ENCODE results near the gene ZSWIM9. TPM values are rescaled to one million over a fixed set of nuclear protein-coding genes. Genes with fewer than 3 reads are reported as not detected.

ZSWIM9 gene
- total and polyA plus RNA-seq, 8 donors = 1.3 to 28.0 (median 3.8) TPM

DNA sequence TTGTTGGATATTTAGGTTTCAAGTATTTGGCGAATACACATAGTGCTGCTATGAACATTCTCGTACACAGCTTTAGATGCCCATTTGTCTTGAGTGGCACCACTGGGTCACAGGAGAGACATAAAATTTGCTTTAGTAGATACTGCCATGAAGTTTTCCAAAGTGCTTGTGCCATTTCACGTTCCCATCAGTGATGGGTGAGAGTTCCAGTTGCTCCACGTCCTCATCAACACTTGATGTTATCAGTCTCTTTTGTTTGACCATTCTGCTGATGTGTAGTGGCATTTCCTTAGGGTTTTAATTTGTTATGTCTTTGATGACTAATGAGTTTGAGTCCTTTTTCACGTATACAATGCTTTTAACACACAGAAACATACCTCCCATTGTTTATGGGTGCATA, 11.0 kb downstream of the ZSWIM9 start:
- H3K9me3 ChIP-seq = peaks cover 0 to 16% (median 8%) of the 10 kb centered on the region in 4 donors
- H3K4me3 ChIP-seq = no peak overlapping the region
- intact Hi-C loops (cut with DNase I; ENCODE audit: low total_unique reads) = no loop called here
- no peak for DNase-seq
- TF ChIP-seq CTCF (IDR thresholded peaks at IDR 0.05) (no peak), POLR2A (IDR thresholded peaks at IDR 0.05) (no peak), POLR2AphosphoS5 (IDR thresholded peaks at IDR 0.05) (no peak), EP300 (IDR thresholded peaks at IDR 0.05) (no peak)
- 90 to 97% (median 95%) methylated on average over 5 of the region's 5 CpGs for WGBS, 5 donors
- H3K27me3 ChIP-seq = no peaks in the 10 kb centered on the region
- peaks cover 0 to 40% (median 21%) of the 10 kb centered on the region in 4 donors for H3K36me3 ChIP-seq
- H3K27ac ChIP-seq = no peak overlapping the region
- no peaks in the 10 kb centered on the region for H3K4me1 ChIP-seq

- Histone ChIP-seq H3K4me1 (no peaks in the 10 kb centered on the region), H3K27me3 (no peaks in the 10 kb centered on the region), H3K9me3 (peaks cover 0 to 16% (median 8%) of the 10 kb centered on the region in 4 donors), H3K4me3 (no peak overlapping the region), H3K27ac (no peak overlapping the region), H3K36me3 (peaks cover 0 to 40% (median 22%) of the 10 kb centered on the region in 4 donors)
- TF ChIP-seq EP300 (IDR thresholded peaks at IDR 0.05) (no peak), POLR2A (IDR thresholded peaks at IDR 0.05) (no peak), CTCF (IDR thresholded peaks at IDR 0.05) (no peak), POLR2AphosphoS5 (IDR thresholded peaks at IDR 0.05) (no peak)
- intact Hi-C loops (cut with DNase I; ENCODE audit: low total_unique reads) = no loop called here
- DNase-seq = no peak
- WGBS, 5 donors = 90 to 97% (median 95%) methylated on average over 20 to 38 of the region's 38 CpGs
These were observed 12.0 kb downstream of the ZSWIM9 start for GRCh38 chr19:48182434-48182833.

- H3K9me3 ChIP-seq = peaks cover 0 to 16% (median 8%) of the 10 kb centered on the region in 4 donors
- no peak overlapping the region for H3K27ac ChIP-seq
- H3K4me1 ChIP-seq = no peaks in the 10 kb centered on the region
- 90 to 96% (median 95%) methylated on average over 9 of the region's 9 CpGs for WGBS, 5 donors
- TF ChIP-seq POLR2AphosphoS5 (IDR thresholded peaks at IDR 0.05) = no peak
- no peak for TF ChIP-seq CTCF (IDR thresholded peaks at IDR 0.05)
- TF ChIP-seq EP300 (IDR thresholded peaks at IDR 0.05) = no peak
- no peak for TF ChIP-seq POLR2A (IDR thresholded peaks at IDR 0.05)
- H3K36me3 ChIP-seq = peaks cover 0 to 48% (median 27%) of the 10 kb centered on the region in 4 donors
- no peak for DNase-seq
- intact Hi-C loops (cut with DNase I; ENCODE audit: low total_unique reads) = no loop called here
- no peak overlapping the region for H3K4me3 ChIP-seq
- no peaks in the 10 kb centered on the region for H3K27me3 ChIP-seq
These were observed 12.9 kb downstream of the ZSWIM9 start for GRCh38 chr19:48183356-48183755.

DNA sequence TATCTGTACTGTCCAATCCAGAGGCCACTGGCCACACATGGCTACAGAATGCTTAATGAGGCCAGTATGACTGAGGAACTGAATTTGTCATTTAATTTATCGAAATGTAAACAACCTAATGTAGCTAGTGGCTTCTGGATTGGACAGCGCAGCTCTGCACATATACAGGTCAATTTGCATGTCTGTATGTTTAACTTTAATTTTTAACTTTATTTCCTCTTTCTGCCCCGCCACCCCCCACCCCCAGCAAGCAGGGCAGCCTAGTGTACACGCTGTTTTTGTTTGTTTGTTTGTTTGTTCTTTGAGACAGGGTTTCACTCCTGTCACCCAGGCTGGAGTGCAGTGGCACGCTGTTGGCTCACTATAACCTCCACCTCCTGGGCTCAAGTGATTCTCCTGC, 15.5 kb downstream of the ZSWIM9 start:
- H3K9me3 ChIP-seq = peaks cover 0 to 14% (median 7%) of the 10 kb centered on the region in 4 donors
- no peak for DNase-seq
- TF ChIP-seq CTCF (IDR thresholded peaks at IDR 0.05) (no peak), POLR2A (IDR thresholded peaks at IDR 0.05) (no peak), POLR2AphosphoS5 (IDR thresholded peaks at IDR 0.05) (no peak), EP300 (IDR thresholded peaks at IDR 0.05) (no peak)
- WGBS, 5 donors = 77 to 88% (median 87%) methylated on average over 5 of the region's 5 CpGs
- H3K27me3 ChIP-seq = no peaks in the 10 kb centered on the region
- intact Hi-C loops (cut with DNase I; ENCODE audit: low total_unique reads) = no loop called here
- no peak overlapping the region for H3K27ac ChIP-seq
- H3K4me1 ChIP-seq = no peaks in the 10 kb centered on the region
- H3K36me3 ChIP-seq = peaks cover 0 to 39% (median 29%) of the 10 kb centered on the region in 4 donors
- H3K4me3 ChIP-seq = no peak overlapping the region
